Right atrium auricular region (tissue), 2 donors: ENCODE data around the gene ALAD. TPM values are rescaled to one million over a fixed set of nuclear protein-coding genes. Genes with fewer than 3 reads are reported as not detected.
"Not testable (repeated sequence)": the region's sequence is repeated elsewhere in the genome, so short reads cannot be mapped to it uniquely, and the experiment has no call there.

Experiments
- DNase-seq: peaks from one replicate; pipeline ENCODE4 v3.0.0-alpha.2; 2019; ENCODE audit warnings: low spot score
- H3K27ac ChIP-seq, 2 donors: fragments of 200-600 bp; sonication (generic); 1 replicate in 1 of 2; 2 replicates in 1 of 2; pipeline ENCODE4 v1.5.1; 2016 to 2019
- H3K27me3 ChIP-seq, 2 donors: fragments of 200-600 bp; sonication (generic); one replicate each; pipeline versions ENCODE4 v1.5.1 to v1.6.0; 2017 to 2019
- H3K36me3 ChIP-seq: fragments of 200-600 bp; sonication (generic); one replicate; pipeline ENCODE4 v1.5.1; 2016
- H3K4me1 ChIP-seq, 2 donors: fragments of 200-600 bp; sonication (generic); one replicate each; pipeline versions ENCODE4 v1.5.1 to v1.6.0; 2017 to 2019
- H3K4me3 ChIP-seq, 2 donors: fragments of 200-600 bp; sonication (generic); 1 replicate in 1 of 2; 2 replicates in 1 of 2; pipeline ENCODE4 v1.5.1; 2017 to 2019; ENCODE audit warnings: mild to moderate bottlenecking in 1 of 2, moderate library complexity in 1 of 2
- H3K9me3 ChIP-seq, 2 donors: fragments of 200-600 bp; sonication (generic); one replicate each; pipeline ENCODE4 v1.5.1; 2019
- CTCF ChIP-seq, 2 donors: fragments of 200-600 bp; sonication (generic); IDR thresholded peaks; one replicate each; pipeline ENCODE4 v1.5.1; 2019; ENCODE audit warnings: antibody characterized with exemption in 2 of 2
- total RNA-seq, 2 donors: library from RNA; depleted of rRNA; stranded (reverse); fragments of >200 nt; gene quantifications; one replicate each; pipeline ENCODE4 v1.1.0, GENCODE V29; 2016

Gene ALAD
- total RNA-seq, 2 donors from 2014 or later = 16.2 to 17.8 TPM

GRCh38 chr9:113370806-113371325 is 30.2 kb downstream of the ALAD start:
- no peaks in the 10 kb centered on the region for H3K9me3 ChIP-seq
- H3K27me3 ChIP-seq = no peaks in the 10 kb centered on the region
- peaks cover 0 to 7% of the 10 kb centered on the region in 2 donors for H3K4me1 ChIP-seq
- no peak overlapping the region for H3K27ac ChIP-seq
- TF ChIP-seq CTCF (IDR thresholded peaks at IDR 0.05) = no peak
- no peak for DNase-seq
- peaks cover 20% of the 10 kb centered on the region for H3K36me3 ChIP-seq
- H3K4me3 ChIP-seq = no peak overlapping the region

DNA sequence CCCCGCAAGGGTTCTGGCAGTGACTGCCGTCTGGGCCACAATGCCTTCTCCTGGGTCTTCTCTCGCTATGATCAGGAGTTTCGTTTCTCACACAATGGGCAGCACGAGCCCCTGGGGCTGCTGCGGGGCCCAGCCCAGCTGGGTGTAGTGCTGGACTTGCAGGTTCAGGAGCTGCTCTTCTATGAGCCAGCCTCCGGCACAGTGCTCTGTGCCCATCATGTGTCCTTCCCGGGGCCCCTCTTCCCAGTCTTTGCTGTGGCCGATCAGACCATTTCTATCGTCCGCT is 31.3 kb downstream of the ALAD start:
- Histone ChIP-seq H3K4me1 (no peaks in the 10 kb centered on the region), H3K27me3 (no peaks in the 10 kb centered on the region), H3K27ac (no peak overlapping the region), H3K4me3 (no peak overlapping the region), H3K36me3 (peaks cover 14% of the 10 kb centered on the region), H3K9me3 (no peaks in the 10 kb centered on the region)
- no peak for TF ChIP-seq CTCF (IDR thresholded peaks at IDR 0.05)
- DNase-seq = no peak

- no peaks in the 10 kb centered on the region for H3K4me1 ChIP-seq
- no peak for DNase-seq
- peaks cover 11% of the 10 kb centered on the region for H3K36me3 ChIP-seq
- peaks cover 0 to 4% of the 10 kb centered on the region in 2 donors for H3K27me3 ChIP-seq
- H3K27ac ChIP-seq = no peak overlapping the region
- TF ChIP-seq CTCF (IDR thresholded peaks at IDR 0.05) = no peak
- no peaks in the 10 kb centered on the region for H3K9me3 ChIP-seq
- no peak overlapping the region for H3K4me3 ChIP-seq
Observed at GRCh38 chr9:113368982-113369854, 31.9 kb downstream of the ALAD start.

DNA sequence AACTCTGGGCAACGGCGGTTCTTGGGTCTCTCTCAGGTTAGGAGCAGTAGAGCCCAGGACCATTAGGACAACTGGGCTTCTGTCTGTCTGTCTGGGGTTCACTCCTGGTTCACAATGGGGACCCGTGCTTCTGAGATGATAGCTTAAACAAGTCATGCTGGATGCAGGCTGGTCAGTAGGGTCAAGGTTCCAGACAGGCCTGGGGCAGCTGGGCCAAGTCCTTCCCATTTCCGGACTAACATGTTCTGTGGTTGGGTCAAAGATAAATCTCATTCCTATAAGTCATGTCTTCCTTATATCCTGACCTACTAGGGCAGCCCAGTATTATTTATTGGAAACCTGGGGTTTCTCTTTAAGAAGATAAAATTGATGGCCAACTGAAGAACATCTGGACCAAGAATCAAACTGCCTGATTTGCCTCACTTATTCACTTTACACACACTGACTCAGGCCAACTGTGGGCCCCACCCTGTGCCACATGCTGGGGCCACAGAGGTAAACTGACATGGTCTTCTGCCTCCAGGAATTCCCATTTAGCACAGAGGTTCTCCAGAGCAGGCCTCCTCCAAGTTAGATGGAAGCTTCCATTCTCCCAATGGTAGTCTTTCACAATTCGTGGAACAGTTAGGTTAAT is 32.6 kb downstream of the ALAD start:
- no peaks in the 10 kb centered on the region for H3K4me1 ChIP-seq
- H3K27ac ChIP-seq = no peak overlapping the region

GRCh38 chr9:113365652-113366051 is 35.4 kb downstream of the ALAD start:
- DNase-seq, H3K36me3 ChIP-seq, H3K9me3 ChIP-seq, H3K27me3 ChIP-seq, H3K4me1 ChIP-seq, H3K27ac ChIP-seq, H3K4me3 ChIP-seq: not testable (repeated sequence)

More for the DNA sequence above, 32.6 kb downstream of the ALAD start:
- no peaks in the 10 kb centered on the region for H3K9me3 ChIP-seq
- H3K36me3 ChIP-seq = peaks cover 4% of the 10 kb centered on the region
- no peak for DNase-seq
- no peak for TF ChIP-seq CTCF (IDR thresholded peaks at IDR 0.05)
- H3K27me3 ChIP-seq = peaks cover 0 to 4% of the 10 kb centered on the region in 2 donors
- H3K4me3 ChIP-seq = no peak overlapping the region

DNA sequence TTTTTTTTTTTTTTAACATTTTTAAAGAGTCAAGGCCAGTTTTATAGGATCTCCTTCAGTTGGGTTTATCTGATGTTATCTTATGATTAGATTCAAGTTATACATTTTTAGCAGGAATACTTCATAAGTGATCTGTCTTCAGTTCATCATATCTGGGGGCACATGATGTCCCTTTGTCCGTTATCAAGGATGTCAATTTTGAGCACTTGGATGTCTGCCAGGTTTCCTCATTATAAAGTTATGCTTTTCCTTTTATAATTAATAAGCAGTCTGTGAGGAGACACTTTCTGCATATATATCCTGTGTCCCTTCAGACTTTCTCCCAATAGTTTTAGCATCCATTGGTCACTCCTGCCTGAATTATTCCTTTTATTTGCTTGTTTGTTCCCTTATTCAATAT is 36.1 kb downstream of the ALAD start:
- Histone ChIP-seq H3K4me3 (no peak overlapping the region), H3K27me3 (peaks cover 0 to 4% of the 10 kb centered on the region in 2 donors), H3K9me3 (no peaks in the 10 kb centered on the region), H3K36me3 (no peaks in the 10 kb centered on the region), H3K27ac (no peak overlapping the region), H3K4me1 (no peaks in the 10 kb centered on the region)
- no peak for DNase-seq
- no peak for TF ChIP-seq CTCF (IDR thresholded peaks at IDR 0.05)
